Neural cell (in vitro differentiated cells): ENCODE results near the gene ARHGAP40.

Source experiments
- EP300 ChIP-seq: fragments of 450-650 bp; conservative IDR thresholded peaks from 2 replicates; pipeline ENCODE4 v1.6.1; 2014; ENCODE audit warnings: antibody characterized with exemption, mild to moderate bottlenecking, moderate library complexity; ENCODE audit not compliant: poor library complexity, severe bottlenecking
- TF ChIP-seq, protein P1 (sequence below): fragments of 450-650 bp; IDR thresholded peaks from 2 replicates; pipeline ENCODE4 v1.5.1; 2014; ENCODE audit warnings: antibody characterized with exemption, mild to moderate bottlenecking, moderate library complexity; ENCODE audit not compliant: poor library complexity, severe bottlenecking

DNA sequence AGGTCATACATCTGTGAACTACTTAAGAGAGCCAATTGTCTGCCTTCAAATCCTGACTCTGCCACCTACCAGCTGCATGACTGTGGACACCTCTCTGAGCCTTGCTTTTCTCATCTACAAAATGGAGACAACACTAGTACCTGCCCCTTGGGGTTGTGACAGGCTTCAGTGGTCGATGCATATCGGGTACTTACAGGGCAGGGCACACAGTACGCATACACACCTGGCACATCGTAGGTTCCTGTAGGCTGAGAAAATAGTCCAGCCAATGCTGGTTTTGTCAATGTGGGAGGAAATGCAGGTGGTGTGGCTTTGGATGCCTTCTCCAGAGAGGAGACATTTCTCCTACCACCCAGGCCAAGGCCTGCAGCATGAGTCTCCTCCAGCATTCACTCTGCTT, 18.3 kb upstream of the ARHGAP40 start:
- TF ChIP-seq, protein P1, sequence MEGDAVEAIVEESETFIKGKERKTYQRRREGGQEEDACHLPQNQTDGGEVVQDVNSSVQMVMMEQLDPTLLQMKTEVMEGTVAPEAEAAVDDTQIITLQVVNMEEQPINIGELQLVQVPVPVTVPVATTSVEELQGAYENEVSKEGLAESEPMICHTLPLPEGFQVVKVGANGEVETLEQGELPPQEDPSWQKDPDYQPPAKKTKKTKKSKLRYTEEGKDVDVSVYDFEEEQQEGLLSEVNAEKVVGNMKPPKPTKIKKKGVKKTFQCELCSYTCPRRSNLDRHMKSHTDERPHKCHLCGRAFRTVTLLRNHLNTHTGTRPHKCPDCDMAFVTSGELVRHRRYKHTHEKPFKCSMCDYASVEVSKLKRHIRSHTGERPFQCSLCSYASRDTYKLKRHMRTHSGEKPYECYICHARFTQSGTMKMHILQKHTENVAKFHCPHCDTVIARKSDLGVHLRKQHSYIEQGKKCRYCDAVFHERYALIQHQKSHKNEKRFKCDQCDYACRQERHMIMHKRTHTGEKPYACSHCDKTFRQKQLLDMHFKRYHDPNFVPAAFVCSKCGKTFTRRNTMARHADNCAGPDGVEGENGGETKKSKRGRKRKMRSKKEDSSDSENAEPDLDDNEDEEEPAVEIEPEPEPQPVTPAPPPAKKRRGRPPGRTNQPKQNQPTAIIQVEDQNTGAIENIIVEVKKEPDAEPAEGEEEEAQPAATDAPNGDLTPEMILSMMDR: no peak
- TF ChIP-seq EP300: no peak
